Esophagus squamous epithelium (tissue), 5 donors: ENCODE results near the gene STAP2. TPM values are rescaled to one million over a fixed set of nuclear protein-coding genes. Genes with fewer than 3 reads are reported as not detected.

Experiments used
- DNase-seq: peaks from one replicate; lab custom pipeline; 2025; lab: John Stamatoyannopoulos, UW
- H3K27ac ChIP-seq, 4 donors: fragments of 200-600 bp; sonication (generic); one replicate each; pipeline ENCODE4 v1.5.1; 2016 to 2019; ENCODE audit warnings: mild to moderate bottlenecking in 1 of 4
- H3K27me3 ChIP-seq, 4 donors: fragments of 200-600 bp; sonication (generic); 1 replicate in 3 of 4; 2 replicates in 1 of 4; pipeline versions ENCODE4 v1.5.1 to v1.6.0; 2017 to 2021; ENCODE audit warnings: antibody characterized with exemption in 1 of 4
- H3K36me3 ChIP-seq, 3 donors: fragments of 200-600 bp; sonication (generic); one replicate each; pipeline ENCODE4 v1.5.1; 2016 to 2019
- H3K4me1 ChIP-seq, 3 donors: fragments of 200-600 bp; sonication (generic); one replicate each; pipeline ENCODE4 v1.5.1; 2017 to 2019
- H3K4me3 ChIP-seq, 4 donors: fragments of 200-600 bp; sonication (generic); 1 replicate in 3 of 4; 2 replicates in 1 of 4; pipeline ENCODE4 v1.5.1; 2016 to 2019; ENCODE audit warnings: mild to moderate bottlenecking in 2 of 4, moderate library complexity in 1 of 4
- H3K9me3 ChIP-seq, 3 donors: fragments of 200-600 bp; sonication (generic); one replicate each; pipeline ENCODE4 v1.5.1; 2016 to 2019
- POLR2A ChIP-seq, 4 donors: fragments of 450-650 bp; IDR thresholded peaks; one replicate each; pipeline ENCODE4 v1.6.1; 2017; ENCODE audit warnings: antibody characterized with exemption in 4 of 4, mild to moderate bottlenecking in 4 of 4, moderate library complexity in 3 of 4
- WGBS, 2 donors: methylation state at CpG; one replicate each; pipeline ENCODE4 v1.1.5; 2018; 5-methylcytosine and 5-hydroxymethylcytosine counted together
- intact Hi-C: fragments of 100-400 bp; cut with DNase I; formaldehyde crosslinking; loops from one replicate; pipeline ENCODE4 v1.15.0; 2022
- total RNA-seq, 4 donors: library from RNA; depleted of rRNA; stranded (reverse); fragments of >200 nt; gene quantifications; one replicate each; pipeline ENCODE4 v1.1.0, GENCODE V29; 2016
- TF ChIP-seq, protein P1 (sequence below), 6 experiments: fragments of 450-650 bp in 4 of 6; fragments of 200-600 bp in 2 of 6; sonication (generic) in 2 of 6; IDR thresholded peaks; one replicate each; pipeline ENCODE4 v1.5.1; 2016 to 2019; ENCODE audit warnings: antibody characterized with exemption in 6 of 6, mild to moderate bottlenecking in 4 of 6, moderate library complexity in 4 of 6
- donor health status: DM: yes; HTN: yes; CAD: no.

Gene STAP2
- total RNA-seq, 4 donors from 2014 or later: 61.4 to 131 (median 82.5) TPM

DNA sequence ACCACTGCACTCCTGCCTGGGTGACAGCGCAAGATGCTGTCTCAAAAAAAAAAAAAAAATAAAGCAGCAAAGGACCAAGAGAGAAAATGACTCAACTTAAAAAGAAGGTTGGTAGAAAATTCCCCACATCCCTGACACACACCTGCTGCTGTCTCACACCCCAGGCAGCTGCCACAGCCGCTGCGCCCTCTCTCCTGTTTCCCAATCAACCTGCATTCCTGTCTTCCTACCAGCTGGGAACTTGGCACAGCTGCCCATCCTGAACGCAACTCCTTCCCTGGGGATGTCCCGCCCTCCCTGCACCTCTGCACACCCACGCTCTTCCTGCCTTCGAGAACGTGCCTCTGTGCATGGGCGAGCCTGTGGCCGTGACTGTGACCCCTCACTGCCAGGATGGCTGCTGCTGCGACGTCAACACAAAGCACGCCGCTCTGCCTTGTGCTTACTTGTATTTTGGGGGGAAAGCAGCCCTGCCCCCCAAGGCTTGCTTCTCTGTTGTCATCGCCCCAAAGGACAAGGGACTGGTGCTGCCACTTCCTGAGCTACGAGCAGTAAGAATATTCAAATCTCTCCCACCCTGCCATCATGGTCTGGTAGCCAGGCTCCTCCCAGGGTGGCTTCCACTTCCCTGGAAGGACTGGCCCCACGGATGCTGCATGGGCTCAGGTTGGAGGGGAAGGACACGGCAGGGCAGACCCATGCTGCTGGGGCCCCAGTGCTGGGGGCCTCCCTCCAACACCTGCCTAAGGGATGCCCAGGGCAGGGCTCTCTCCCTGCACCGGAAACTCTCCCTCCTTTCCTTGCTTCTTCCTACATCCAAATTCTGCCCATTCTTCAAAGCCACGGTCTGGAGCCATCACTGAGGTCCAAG lies 41.0 kb upstream of the STAP2 start:
- Histone ChIP-seq H3K9me3 (no peaks in the 10 kb centered on the region), H3K4me3 (peak overlapping the region in 3 of 4 donors; percentile 16 to 44 (median 23)), H3K36me3 (peaks cover 0 to 18% (median 6%) of the 10 kb centered on the region in 3 donors), H3K27me3 (no peaks in the 10 kb centered on the region), H3K27ac (peak overlapping the region; percentile 92 to 97 (median 92)), H3K4me1 (peaks cover 54 to 83% (median 62%) of the 10 kb centered on the region in 3 donors)
- TF ChIP-seq, protein P1, sequence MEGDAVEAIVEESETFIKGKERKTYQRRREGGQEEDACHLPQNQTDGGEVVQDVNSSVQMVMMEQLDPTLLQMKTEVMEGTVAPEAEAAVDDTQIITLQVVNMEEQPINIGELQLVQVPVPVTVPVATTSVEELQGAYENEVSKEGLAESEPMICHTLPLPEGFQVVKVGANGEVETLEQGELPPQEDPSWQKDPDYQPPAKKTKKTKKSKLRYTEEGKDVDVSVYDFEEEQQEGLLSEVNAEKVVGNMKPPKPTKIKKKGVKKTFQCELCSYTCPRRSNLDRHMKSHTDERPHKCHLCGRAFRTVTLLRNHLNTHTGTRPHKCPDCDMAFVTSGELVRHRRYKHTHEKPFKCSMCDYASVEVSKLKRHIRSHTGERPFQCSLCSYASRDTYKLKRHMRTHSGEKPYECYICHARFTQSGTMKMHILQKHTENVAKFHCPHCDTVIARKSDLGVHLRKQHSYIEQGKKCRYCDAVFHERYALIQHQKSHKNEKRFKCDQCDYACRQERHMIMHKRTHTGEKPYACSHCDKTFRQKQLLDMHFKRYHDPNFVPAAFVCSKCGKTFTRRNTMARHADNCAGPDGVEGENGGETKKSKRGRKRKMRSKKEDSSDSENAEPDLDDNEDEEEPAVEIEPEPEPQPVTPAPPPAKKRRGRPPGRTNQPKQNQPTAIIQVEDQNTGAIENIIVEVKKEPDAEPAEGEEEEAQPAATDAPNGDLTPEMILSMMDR (IDR thresholded peaks at IDR 0.05): no peak
- TF ChIP-seq POLR2A (IDR thresholded peaks at IDR 0.05): no peak
- intact Hi-C loops: no loop called here
- WGBS, 2 donors: 26% methylated on average over 16 to 18 of the region's 20 CpGs
- no peak for DNase-seq

DNA sequence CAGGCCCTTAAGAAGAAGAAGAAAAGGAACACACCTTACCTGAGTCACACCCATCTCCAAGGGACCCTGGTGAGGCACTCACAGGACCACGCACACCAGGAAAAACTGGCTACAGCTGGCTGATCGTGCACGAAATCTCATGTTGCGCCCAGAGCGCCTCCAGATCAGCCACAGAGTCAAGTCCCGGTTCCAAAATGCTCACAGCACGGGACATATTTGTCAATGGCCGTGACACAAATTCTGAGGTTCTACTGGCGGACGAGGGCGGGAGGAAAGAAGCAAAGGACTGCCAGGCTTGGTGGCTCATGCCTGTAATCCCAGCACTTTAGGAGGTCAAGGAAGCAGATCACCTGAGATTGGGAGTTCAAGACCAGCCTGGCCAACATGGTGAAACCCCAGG lies 40.3 kb upstream of the STAP2 start:
- Histone ChIP-seq H3K27ac (peak overlapping the region; percentile 92 to 97 (median 92)), H3K4me1 (peaks cover 61 to 91% (median 70%) of the 10 kb centered on the region in 3 donors)

DNA sequence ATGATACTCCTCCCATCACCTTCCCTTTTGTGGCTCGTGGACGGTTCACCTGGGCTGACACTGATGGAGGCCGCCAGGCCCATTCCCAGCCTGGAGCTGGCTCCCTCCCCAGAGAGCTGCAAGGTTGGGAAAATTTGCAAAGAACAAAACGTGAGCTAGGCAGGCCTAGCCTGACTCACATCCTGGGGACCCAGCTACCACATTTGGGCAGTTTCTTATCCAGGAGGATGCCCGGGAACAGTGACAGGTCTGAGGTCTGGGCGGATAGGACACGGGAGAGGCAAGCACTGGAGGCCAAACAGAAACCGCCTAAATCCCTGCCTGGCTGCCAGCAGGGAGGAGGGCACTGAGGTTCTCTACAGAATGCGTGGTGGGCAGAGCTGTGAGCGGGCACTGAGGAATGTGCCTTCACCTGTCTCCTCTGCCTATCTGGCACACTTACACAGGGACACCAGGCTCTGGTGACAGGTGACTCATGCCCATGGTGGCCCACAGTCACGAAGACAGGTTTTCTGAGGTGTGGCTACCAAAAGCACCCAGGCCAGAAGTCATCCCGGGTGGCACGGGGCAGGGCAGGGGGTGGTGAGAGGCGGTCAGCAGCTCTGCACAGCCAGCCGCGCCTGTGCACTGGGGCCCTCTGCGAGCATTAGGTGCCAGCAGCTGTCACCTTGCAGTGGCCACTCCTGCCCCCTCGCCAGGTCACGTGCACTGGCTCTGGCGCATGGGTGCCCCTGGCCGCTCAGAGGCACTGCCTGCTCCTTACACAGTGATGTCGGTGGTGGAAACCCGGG lies 38.6 kb upstream of the STAP2 start:
- peaks cover 75 to 92% (median 87%) of the 10 kb centered on the region in 3 donors for H3K4me1 ChIP-seq
- no peaks in the 10 kb centered on the region for H3K27me3 ChIP-seq
- peaks cover 0 to 9% (median 0%) of the 10 kb centered on the region in 3 donors for H3K36me3 ChIP-seq
- DNase-seq: no peak
- no peaks in the 10 kb centered on the region for H3K9me3 ChIP-seq
- intact Hi-C loops: no loop called here
- WGBS, 2 donors: 40 to 45% methylated on average over 8 to 10 of the region's 23 CpGs
- peak overlapping the region; percentile 92 to 97 (median 92) for H3K27ac ChIP-seq
- H3K4me3 ChIP-seq: peak overlapping the region in 2 of 4 donors; percentile 13 to 23
- TF ChIP-seq, protein P1 (IDR thresholded peaks at IDR 0.05): no peak
- TF ChIP-seq POLR2A (IDR thresholded peaks at IDR 0.05): no peak

More for the DNA sequence above, 40.3 kb upstream of the STAP2 start:
- DNase-seq: no peak
- TF ChIP-seq, protein P1 (IDR thresholded peaks at IDR 0.05): no peak
- TF ChIP-seq POLR2A (IDR thresholded peaks at IDR 0.05): no peak
- no peaks in the 10 kb centered on the region for H3K27me3 ChIP-seq
- peak overlapping the region in 2 of 4 donors; percentile 13 to 23 for H3K4me3 ChIP-seq
- H3K9me3 ChIP-seq: no peaks in the 10 kb centered on the region
- intact Hi-C loops: no loop called here
- 46 to 67% methylated on average over 8 to 10 of the region's 11 CpGs for whole genome bisulfite sequencing, 2 donors
- peaks cover 0 to 10% (median 0%) of the 10 kb centered on the region in 3 donors for H3K36me3 ChIP-seq

DNA sequence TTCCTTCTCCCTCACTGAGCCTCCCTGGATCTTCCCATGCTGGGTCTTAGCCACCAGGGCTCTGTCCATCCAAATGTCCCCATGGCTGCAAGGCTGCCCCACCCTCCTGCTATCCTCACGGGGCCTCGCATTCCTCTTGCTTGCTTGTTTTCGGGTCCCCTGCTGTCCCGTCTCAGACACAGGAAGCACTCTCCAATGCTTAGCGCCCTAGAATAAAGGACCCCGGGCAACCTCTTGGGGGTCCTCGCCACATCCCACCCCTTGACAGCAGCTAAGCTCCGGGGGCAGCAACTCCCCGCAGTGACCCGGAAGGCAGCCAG lies 38.0 kb upstream of the STAP2 start:
- Histone ChIP-seq H3K4me3 (peak overlapping the region in 2 of 4 donors; percentile 5 to 7), H3K36me3 (peaks cover 0 to 15% (median 0%) of the 10 kb centered on the region in 3 donors), H3K9me3 (no peaks in the 10 kb centered on the region), H3K27me3 (no peaks in the 10 kb centered on the region), H3K4me1 (peaks cover 79 to 97% (median 92%) of the 10 kb centered on the region in 3 donors), H3K27ac (peak overlapping the region; percentile 92 to 97 (median 92))
- no peak for TF ChIP-seq POLR2A (IDR thresholded peaks at IDR 0.05)
- TF ChIP-seq, protein P1 (IDR thresholded peaks at IDR 0.05): no peak
- WGBS, 2 donors: 51 to 76% methylated on average over 8 to 10 of the region's 10 CpGs
- no peak for DNase-seq
- intact Hi-C loops: no loop called here
